Effector CD8-positive, alpha-beta T cell (primary cell): Measurements from ENCODE around the gene DSCAM.
"Not testable (repeated sequence)": the region's sequence is repeated elsewhere in the genome, so short reads cannot be mapped to it uniquely, and the experiment has no call there.

Source experiments
- DNase-seq: peaks from one replicate; lab custom pipeline; 2025; lab: John Stamatoyannopoulos, UW

Gene DSCAM

DNA sequence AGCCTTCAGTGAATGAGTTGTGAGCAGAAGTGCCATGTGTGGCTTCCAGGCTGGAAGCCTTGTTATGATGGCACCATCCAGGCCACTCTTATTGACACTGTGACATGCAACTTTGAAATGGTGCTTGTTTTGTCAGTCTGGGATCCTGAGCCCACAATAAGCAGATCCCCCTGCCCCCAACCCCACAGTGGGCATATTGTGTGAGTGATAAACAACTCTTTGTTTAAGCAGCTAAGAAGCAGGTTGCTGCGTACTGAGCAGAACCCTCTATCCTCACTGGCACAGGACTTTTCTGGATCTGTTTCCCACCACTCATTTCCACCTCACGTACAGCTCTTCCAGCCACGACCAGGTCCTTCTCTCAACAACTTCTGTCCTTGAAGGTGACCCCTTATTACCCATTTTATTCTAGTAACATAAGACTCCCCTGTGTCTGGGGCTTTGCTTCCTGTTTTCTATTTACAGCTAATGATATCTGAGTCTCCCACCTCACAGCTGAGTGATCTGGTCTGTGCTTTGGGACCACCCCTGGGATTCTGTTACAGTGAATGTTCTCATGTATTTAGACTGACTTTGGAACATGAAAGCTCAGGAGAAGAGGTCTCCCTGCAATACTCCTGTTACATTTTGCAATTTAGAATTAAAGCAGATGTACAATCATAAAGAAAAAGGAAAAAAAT is 604.2 kb downstream of the DSCAM start:
- DNase-seq = no peak

DNA sequence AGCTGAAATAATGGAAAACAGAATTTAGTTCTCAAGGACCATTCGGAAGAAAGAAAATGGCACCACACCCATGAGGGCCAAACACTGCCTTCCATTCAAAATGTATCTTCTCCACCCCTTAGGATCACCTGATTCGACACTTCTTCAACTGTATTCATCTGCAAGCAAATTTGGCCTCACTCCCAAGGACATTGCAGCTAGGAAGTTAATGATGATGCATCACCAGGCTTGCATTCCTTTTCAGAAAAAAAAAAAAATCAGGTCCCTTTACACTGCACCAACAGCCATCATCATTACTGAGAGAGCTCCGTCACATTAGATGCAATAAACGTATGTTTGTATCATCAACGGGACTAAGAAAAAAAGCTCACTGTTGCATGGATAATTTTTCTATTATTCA is 611.4 kb downstream of the DSCAM start:
- DNase-seq = no peak

DNA sequence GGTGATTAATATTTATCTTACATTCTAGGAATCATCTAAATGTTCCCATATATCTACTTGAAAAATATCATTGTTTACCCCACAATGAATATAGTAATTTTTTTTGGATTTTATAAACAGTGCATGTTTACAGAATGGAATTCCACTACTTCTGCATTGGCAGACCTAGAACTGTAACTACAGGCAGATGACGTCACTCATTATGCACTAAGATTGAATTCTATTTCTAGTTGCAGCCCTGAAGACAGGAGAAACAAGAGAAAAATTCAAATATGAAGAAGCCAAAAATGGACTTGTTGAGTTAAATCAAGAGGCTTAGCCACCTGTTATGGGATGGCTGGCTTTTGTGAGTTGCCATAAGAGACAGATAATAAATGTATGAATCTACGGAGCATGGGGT is 615.0 kb downstream of the DSCAM start:
- DNase-seq = no peak

DNA sequence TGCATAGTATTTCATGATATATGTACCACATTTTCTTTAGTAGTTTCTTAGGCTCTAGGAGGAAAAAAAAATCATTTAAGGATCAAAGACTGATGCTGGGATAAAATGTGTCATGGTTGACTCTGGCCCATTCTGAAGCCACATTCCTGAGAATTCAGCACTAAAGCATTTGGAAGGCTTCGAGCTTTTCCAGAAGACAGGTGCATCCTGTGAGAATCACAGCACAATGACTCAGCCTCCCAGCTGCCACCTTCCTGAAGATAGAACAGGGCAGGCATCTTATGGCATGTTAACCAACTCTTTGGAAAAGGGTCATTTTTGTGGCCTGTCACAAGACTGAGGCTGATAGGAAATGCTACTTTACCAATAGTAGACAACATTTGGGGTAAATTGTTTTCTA is 619.9 kb downstream of the DSCAM start:
- no peak for DNase-seq

DNA sequence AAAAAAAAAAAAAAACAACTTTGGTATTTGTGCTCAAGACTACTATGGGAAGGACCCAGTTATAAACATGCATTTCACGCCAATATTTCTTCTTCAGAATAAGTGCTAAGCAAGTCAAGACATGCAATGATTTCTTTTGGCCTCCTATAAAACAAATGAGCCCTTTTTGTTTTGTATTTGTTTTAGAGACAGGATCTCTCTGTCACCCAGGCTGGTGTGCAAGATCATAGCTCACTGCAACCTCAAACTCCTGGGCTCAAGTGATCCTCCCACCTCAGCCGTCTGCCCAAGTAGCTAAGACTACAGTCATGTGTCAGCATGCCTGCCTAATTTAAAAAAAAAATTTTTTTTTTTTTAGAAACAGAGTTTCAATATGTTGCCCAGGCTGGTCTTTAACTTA is 631.0 kb downstream of the DSCAM start:
- no peak for DNase-seq

DNA sequence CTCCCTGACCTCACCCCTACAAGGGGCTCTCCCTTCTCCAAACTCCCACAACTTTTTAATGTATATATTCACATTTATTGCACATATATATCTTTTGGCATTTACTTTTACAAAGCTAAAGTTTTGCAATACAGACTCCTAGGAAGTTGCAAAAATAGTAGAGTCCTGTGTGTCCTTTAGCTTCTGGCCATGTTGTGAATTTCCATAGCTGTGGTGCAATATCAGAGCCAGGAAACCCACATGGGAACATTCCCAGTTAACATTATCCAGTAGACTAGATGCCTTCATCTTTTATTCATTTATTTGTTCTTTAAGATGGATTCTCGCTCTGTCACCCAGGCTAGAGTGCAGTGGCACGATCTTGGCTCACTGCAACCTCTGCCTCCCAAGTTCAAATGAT is 636.7 kb downstream of the DSCAM start:
- DNase-seq = no peak

DNA sequence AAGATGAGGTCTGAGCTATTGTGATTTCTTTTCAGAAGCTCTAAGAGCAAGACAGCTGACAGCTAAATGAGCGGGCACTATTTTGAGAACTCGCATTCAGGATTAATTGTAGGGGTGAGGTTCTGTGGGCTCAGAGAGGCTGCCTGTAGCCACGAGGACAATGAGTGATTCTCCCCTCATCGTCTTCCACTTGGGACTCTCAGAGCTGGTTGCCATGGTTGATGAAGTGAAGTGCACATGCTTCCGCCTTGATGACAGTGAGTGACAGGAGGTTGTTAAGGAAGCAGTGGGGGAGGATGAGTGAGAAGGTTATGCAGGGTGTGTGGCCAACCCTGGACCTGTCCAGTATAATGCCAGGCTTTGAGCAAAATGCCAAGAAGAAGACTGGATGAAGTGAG is 638.0 kb downstream of the DSCAM start:
- no peak for DNase-seq

DNA sequence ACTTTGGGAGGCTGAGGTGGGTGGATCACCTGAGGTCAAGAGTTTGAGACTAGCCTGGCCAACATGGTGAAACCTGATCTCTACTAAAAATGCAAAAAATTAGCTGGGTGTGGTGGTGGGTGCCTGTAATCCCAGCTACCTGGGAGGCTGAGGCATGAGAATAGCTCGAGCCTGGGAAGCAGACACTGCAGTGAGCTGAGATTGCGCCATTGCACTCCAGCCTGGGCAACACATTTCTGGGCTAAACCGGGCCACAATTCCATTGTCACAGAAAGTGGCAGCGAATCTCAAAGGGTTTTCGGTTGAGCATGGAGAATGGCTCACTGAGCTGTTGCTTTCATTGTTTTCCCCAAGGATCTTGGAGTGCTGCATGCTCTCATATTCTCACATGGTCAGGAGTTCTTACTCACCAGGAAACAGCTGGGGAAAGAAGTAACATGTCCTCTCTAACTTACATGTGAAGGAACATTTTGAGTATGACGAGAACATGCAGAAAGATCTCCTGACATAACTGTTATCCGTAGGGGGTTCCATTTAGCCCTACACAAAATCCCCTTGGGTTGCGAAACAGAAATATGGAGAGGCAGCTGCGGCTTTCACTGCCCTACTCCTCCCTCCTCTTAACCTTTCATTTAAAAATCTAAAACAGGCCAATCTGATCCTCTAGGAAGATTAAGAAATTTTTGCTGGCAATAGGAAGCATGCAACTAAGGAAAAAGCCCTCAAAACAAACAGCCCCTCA is 638.6 kb downstream of the DSCAM start:
- DNase-seq = no peak

DNA sequence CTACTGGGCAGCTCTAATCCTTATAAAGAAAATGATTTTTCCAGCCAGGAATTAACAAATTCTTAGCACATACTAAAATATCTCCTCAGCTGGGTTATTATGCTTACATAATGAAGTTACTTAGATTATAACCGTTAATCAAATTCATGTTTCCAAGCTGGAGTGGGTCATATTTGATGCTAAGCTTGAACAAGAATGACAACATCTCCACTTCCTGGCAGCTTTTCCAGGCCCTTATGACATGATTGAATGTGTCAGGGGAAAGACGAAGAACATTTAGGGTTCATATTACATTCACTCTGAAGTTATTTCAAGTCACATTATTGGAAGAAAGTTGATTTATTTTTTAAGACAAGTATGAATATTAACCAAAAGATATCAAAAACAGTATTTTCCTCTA is 646.0 kb downstream of the DSCAM start:
- DNase-seq = no peak

DNA sequence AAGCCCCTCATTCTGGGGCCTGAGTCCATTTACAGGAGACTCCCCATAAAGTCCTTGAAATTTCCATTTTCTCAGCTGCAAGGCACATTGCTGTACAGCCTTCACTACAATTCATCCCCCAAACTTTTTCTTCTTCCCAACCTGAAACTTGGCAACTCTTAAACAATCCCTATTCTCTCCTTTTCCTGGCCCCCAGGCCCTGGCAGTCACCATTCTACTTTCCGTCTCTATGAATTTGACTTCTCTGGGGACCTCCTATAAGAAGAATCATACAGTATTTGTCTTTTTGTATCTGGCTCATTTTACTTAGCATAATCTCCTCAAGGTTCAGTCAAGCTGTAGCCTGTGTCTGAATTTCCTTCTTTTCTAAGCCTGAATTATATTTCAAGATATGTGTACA is 646.8 kb downstream of the DSCAM start:
- DNase-seq = no peak

DNA sequence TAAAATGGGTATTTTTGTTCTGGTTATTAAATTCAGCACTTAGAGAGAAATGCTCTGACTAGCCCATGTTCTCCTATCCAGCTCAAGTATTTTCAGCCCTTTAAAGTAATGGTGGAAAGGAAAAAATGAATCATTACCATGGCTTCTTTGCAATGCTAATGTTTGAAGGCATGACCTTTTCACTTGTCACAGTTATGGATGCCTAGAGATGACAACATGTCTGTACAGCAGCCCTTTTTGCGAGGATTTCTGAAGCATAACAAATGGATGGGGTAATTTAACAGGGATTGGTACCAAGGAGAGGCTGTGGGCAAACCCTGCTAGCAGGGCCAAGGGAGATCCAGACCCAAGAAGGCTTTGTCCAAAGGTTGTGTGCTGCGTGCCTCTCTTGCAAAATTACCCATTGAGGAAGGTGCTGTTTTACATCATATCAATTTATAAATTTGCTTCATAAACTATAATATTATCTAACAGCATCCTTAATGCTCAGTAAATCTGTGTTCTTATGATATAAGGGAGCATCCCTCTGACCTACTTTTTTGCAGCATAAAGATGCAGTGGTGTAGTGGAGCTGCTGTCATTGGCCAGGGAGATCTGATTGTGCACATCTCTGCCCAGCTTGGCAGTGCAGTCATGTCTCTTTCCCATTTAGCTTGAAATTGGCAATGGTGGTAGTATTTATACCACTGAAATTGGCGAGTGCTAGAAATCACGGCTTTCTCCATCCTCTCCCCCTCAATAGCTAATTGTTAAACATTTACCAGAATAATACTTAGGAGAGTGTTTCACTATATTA is 652.6 kb downstream of the DSCAM start:
- DNase-seq = no peak

DNA sequence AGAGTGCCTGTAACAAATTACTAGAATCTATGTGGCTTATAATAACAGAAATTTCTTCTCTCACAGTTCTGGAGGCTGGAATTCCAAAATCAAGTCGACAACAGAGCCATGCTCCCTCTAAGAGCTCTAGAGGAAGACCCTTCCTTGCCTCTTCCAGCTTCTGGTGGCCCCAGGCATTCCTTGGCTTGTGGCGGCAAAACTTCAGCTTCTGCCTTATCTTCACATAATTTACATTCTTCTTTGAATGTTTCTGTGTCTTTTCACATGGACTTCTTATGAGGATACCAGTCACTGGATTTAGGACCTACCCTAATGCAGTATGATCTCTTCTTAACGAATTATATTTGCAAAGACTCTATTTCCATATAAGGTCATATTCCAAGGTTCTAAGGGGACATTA is 655.3 kb downstream of the DSCAM start:
- no peak for DNase-seq

DNA sequence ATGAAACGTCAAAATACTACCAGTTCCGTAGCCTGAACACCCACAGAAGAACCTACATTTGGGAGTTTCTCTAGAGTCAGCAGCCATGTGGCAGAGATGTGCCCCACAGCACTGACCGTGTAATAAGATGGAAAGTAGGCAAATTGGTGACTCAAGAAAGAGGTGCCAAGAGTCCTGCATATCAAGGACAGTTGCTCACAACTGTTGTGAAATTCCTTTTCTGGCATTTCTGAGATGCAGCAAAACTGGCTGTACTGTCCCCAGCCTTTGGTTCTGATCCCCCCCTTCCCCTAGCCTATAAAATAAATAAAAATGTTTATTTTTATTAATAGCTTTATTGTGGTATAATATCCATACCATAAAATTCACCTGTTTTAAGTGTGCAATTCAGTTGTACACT is 655.8 kb downstream of the DSCAM start:
- DNase-seq = no peak

DNA sequence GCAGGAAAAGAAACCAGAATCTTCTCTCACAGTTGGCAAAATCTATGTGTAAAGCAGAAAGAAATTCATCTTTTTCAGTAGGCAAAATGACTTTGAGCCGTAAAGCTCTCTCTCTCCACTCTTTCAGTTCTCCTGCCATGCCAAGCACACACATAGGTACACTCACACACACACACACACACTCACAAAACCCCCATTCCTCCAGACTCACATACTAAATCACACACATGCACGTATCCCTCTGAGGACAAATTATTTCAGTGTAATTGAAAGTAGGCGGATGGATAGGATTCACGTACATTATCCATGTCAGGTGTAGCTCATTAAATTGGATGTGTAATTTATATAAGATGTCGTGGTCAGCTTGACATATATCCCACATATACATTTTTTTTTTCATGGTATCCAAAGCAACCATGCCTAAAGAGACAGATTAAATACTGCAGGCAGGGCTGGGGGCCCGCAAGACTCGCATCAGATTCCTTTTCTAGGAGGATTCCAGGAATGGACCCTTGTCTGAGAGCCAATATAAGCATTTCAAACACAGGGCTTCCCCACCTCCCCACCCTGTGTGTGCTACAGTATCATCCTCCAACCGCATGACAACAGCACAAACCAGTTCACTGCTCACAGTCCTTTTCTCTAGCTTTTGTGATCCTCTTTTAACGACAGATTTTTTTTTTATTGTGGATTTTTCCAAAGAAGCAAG is 658.9 kb downstream of the DSCAM start:
- no peak for DNase-seq

DNA sequence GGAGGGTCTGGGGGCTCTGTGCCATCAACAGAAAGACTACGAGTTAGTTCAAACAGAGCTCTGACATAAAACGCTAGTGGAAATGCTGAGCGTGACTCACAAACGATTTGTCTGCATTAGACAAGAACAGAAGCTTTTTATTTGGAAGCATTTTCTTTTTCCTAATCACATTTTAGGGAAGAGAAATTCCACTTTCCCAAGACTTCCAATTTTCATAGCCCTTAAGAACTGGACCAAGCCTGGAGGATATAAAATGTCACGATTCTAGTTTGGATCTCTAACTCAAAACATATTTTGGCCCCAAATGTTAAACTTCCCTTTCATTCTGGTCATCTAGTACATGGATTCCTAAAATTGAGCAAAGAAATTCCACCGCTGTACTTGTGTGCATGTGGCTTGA is 659.7 kb downstream of the DSCAM start:
- no peak for DNase-seq

DNA sequence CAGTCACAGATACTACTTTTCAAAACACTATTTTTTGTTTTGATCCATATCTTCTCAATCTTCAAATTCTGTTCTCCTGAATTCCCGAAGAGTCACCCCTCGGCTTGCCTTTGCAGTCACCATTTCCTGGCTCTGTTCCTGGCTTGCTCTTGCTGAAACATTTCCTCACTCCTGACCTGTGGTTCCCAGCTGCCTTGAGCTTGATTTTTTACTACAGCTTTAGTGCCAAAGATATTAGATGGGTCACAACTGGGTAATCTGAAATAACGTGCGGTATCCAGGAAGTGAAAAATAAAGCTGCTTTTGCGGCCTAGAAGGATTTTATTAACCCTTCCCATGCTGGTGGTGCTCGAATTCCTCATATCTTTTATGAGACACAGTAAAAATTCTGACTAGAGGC is 660.9 kb downstream of the DSCAM start:
- no peak for DNase-seq

DNA sequence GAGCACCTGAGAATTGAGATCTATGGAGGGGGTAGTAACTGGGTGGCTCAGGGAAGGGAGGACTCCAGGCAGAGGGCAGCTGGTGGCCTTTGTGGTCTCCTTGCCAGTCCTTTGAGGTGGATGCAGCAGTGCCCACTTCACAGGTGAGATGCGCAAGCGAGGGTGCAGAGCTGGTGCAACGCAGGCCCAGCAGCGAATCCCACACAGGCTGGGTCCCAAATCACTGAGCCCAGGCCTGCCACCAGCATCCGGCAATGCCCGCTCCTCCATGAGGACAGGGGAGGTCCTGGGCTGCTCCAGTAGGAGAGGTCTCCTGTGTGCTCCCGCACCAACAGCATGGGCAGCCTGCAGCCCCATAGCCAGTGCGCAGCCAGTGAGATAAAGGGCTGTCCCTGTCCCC is 661.8 kb downstream of the DSCAM start:
- DNase-seq = no peak

DNA sequence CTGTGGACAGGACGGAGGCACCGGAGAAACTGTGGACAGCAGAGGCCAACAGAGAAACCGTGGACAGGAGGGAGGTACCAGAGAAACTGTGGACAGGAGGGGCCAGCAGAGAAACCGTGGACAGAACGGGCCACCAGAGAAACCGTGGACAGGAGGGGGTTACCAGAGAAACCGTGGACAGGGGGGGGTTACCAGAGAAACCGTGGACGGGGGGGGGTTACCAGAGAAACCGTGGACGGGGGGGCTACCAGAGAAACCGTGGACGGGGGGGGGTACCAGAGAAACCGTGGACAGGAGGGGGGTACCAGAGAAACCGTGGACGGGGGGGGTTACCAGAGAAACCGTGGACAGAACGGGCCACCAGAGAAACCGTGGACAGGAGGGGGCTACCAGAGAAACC is 664.5 kb downstream of the DSCAM start:
- not testable (repeated sequence) for DNase-seq

DNA sequence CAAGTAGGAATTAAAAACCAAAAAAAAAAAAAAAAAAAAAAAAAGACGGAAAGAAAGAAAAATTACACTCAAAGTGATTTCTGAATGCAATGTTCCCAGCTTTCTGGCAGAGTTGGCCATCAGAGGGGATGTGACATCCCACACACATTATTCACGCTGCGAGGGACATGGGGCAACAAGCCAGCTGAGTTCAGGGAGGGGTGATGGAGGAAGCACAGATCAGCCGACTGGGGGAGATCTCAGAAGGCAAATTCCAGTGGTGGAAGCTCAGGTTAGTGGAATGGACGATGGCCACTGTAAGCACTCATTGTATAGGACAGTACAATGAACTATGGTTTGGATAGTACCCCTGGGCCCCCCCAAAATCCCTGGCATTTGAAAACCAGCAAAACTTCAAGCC is 667.8 kb downstream of the DSCAM start:
- no peak for DNase-seq

DNA sequence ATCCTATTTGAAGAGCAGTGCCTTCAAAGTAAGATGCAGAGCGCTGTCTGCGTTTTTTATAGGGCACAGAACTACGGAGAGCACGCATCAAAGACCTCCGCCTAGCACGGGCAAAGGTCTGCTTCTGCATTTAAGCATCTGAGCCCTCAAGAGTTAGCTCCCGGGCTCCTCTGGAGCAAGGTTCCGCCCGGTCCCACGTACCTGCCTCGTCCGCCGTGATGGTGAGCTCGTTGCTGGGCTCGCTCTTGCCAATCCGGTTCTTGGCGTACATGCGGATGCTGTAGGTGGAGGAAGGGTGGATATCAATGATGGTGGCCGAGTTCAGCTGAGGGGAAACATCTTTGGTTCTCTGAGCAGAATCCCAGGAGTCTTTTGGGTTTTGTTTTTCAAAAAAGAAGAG is 668.2 kb downstream of the DSCAM start:
- DNase-seq = no peak

DNA sequence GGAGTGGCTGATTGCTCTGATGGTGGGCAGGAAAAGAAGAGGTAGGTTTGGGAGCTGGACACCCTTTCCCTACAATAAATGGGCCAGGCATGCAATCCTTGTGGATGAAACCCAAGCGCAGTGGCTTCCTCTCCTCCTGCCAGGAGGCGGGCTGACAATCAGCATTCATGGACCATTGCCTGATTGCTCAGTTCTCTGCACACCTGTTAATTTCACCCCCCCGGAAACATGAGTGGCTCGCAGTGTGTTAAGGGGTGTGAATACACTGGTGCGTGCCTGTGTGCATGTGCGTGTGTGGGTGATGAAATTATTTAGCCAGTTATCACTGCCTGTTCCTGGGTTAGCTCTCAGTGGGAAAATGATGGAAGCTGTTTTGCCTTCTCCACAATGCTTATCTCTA is 669.0 kb downstream of the DSCAM start:
- DNase-seq = no peak

DNA sequence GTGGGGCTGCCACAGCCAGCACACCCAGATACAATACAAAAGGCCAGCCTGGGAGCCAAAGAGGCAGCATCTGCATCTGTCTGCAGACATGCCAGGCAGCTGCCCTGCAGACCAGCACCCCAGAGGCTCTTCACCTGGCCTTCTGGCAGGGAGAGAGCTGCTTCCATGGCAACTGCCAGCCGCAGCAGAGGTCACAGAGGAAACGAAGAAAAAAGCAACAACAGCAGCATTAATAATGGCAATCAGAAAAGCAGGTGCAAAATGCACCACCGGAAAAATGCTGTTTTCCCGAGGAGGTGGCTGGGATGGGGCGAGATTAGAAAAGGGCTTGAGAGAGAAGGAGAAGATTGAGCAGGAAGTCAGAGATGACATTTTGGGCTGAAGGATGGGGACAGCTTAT is 670.2 kb downstream of the DSCAM start:
- DNase-seq = no peak
